HepG2 (cell line): ENCODE measurements around the gene TAS1R3. TPM values are rescaled to one million over a fixed set of nuclear protein-coding genes. Genes with fewer than 3 reads are reported as not detected.
"Not testable (repeated sequence)": the region's sequence is repeated elsewhere in the genome, so short reads cannot be mapped to it uniquely, and the experiment has no call there.

Experiments
- ATAC-seq: fragments of 200-7000 bp; cut with Tn5 transposase; 3 replicates; pipeline ENCODE4 v1.9.1; 2020; ENCODE audit warnings: mild to moderate bottlenecking, moderate library complexity
- BruUV-seq: library from RNA; stranded (reverse); fragments of 400-500 nt; replicated peaks from 2 replicates; lab custom pipeline; 2021; lab: Mats Ljungman, UMichigan
- CTCF ChIA-PET: fragments of 300-600 bp; formaldehyde crosslinking; extraction: SDS; loops from one replicate; lab custom pipeline; 2021; ENCODE audit warnings: low total read pairs, inconsistent platforms, low intra/inter-chr PET ratio; lab: Yijun Ruan, JAX
- POLR2A ChIA-PET: fragments of 350-600 bp; sonication (Branson Sonifier 250); formaldehyde crosslinking; loops from one replicate; lab custom pipeline; 2020; ENCODE audit warnings: antibody characterized with exemption, inconsistent platforms; lab: Yijun Ruan, JAX
- DNase-seq: peaks from one replicate; pipeline ENCODE4 v3.0.0-alpha.2; 2015; ENCODE audit warnings: low spot score
- FAIRE-seq: peaks from 3 replicates; lab custom pipeline; 2011; peaks lifted over from hg19 to GRCh38; lab: Jason Lieb, UNC
- H2AFZ ChIP-seq: one replicate; pipeline ENCODE4 v1.6.1; 2011; ENCODE audit warnings: low read length, inconsistent platforms
- H3K27ac ChIP-seq: fragments of 300-600 bp; 3 replicates; pipeline ENCODE4 v1.8.0; 2011; ENCODE audit warnings: mixed run types, mild to moderate bottlenecking, mixed read lengths, low read length, inconsistent platforms; ENCODE audit not compliant: insufficient read depth; ENCODE audit errors: extremely low read length
- H3K27me3 ChIP-seq, 2 experiments: fragments of 200-600 bp in 1 of 2; 2 replicates in 1 of 2; 3 replicates in 1 of 2; pipeline versions ENCODE4 v1.6.0 to v1.8.0; 2011; ENCODE audit warnings: low read length in 2 of 2, mild to moderate bottlenecking in 2 of 2, moderate library complexity in 2 of 2, inconsistent platforms in 1 of 2; ENCODE audit not compliant: insufficient read depth in 2 of 2, control insufficient read depth in 1 of 2
- H3K36me3 ChIP-seq, 2 experiments: fragments of 200-600 bp in 1 of 2; replicated peaks in 1 of 2; 2 replicates in 1 of 2; 3 replicates in 1 of 2; pipeline versions ENCODE4 v1.5.1 to v1.8.0; 2011; ENCODE audit warnings: low read length in 2 of 2, inconsistent platforms in 1 of 2; ENCODE audit not compliant: insufficient read depth in 2 of 2, control insufficient read depth in 1 of 2
- H3K4me1 ChIP-seq: 2 replicates; pipeline ENCODE4 v1.5.1; 2012; ENCODE audit warnings: low read length, inconsistent platforms; ENCODE audit not compliant: insufficient read depth
- H3K4me2 ChIP-seq: 2 replicates; pipeline ENCODE4 v1.6.0; 2011; ENCODE audit warnings: low read depth, low read length, inconsistent platforms
- H3K4me3 ChIP-seq, 3 experiments: fragments of 200-600 bp in 1 of 3; sonication (generic), shearing (Covaris generic) in 1 of 3; replicated peaks in 1 of 3; 2 replicates each; pipeline ENCODE4 v1.5.1; 2011 to 2016; ENCODE audit warnings: low read length in 3 of 3, inconsistent platforms in 2 of 3, low read depth in 2 of 3, mild to moderate bottlenecking in 2 of 3, control low read depth in 1 of 3, mixed read lengths in 1 of 3; ENCODE audit not compliant: insufficient read depth in 1 of 3
- H3K79me2 ChIP-seq: one replicate; pipeline ENCODE4 v1.6.1; 2011; ENCODE audit warnings: low read length, inconsistent platforms; ENCODE audit not compliant: insufficient read depth
- H3K9ac ChIP-seq: 2 replicates; pipeline ENCODE4 v1.6.0; 2011; ENCODE audit warnings: mild to moderate bottlenecking, low read depth, low read length, inconsistent platforms; ENCODE audit not compliant: insufficient read depth
- H3K9me3 ChIP-seq: 2 replicates; pipeline ENCODE4 v1.5.1; 2012; ENCODE audit warnings: mild to moderate bottlenecking, low read length
- H4K20me1 ChIP-seq: 2 replicates; pipeline ENCODE4 v1.6.0; 2011; ENCODE audit warnings: inconsistent platforms, mild to moderate bottlenecking, low read length, moderate library complexity; ENCODE audit not compliant: insufficient read depth
- PHB2 ChIP-seq: fragments of 450-650 bp; IDR thresholded peaks from 2 replicates; pipeline ENCODE4 v1.6.1; 2018; ENCODE audit not compliant: partially characterized antibody
- RFX1 ChIP-seq: fragments of 450-650 bp; IDR thresholded peaks from 2 replicates; pipeline ENCODE4 v1.6.1; 2017
- TBX3 ChIP-seq: fragments of 450-650 bp; IDR thresholded peaks from 2 replicates; pipeline ENCODE4 v1.6.1; 2017; ENCODE audit warnings: antibody characterized with exemption, mild to moderate bottlenecking, inconsistent platforms, borderline replicate concordance
- ZNF180 ChIP-seq: sonication (generic); formaldehyde crosslinking; IDR thresholded peaks from 2 replicates; pipeline ENCODE4 v1.4.0; 2020; ENCODE audit warnings: low read depth, missing genetic modification reagents, borderline replicate concordance
- ZNF446 ChIP-seq: sonication (generic); formaldehyde crosslinking; IDR thresholded peaks from 2 replicates; pipeline ENCODE4 v1.5.0; 2020; ENCODE audit warnings: mild to moderate bottlenecking, missing genetic modification reagents
- ZNF530 ChIP-seq: sonication (generic); formaldehyde crosslinking; IDR thresholded peaks from 2 replicates; pipeline ENCODE4 v1.5.0; 2020; ENCODE audit warnings: low read depth, mild to moderate bottlenecking, missing genetic modification reagents
- ZSCAN22 ChIP-seq: sonication (generic); formaldehyde crosslinking; IDR thresholded peaks from 2 replicates; pipeline ENCODE4 v1.4.0; 2020; ENCODE audit warnings: mild to moderate bottlenecking, missing genetic modification reagents
- WGBS: methylation state at CpG from one replicate; pipeline ENCODE4 v1.1.6; 2017; ENCODE audit warnings: low lambda C conversion rate; 5-methylcytosine and 5-hydroxymethylcytosine counted together
- in situ Hi-C: cut with HindIII; loops from 2 replicates; pipeline ENCODE4 v1.10.0; 2017; ENCODE audit warnings: low pct_unique_long_range_greater_than_20kb; ENCODE audit not compliant: extremely low pct_ligation_motif_present
- intact Hi-C: fragments of 100-400 bp; cut with micrococcal nuclease; formaldehyde crosslinking; loops from one replicate; pipeline ENCODE4 v1.10.0; 2022; ENCODE audit not compliant: unreplicated experiment
- polyA plus RNA-seq, 8 experiments: library from polyadenylated mRNA; depleted of rRNA in 3 of 8; stranded (reverse) in 7 of 8; unstranded in 1 of 8; fragments of >200 nt; fragmentation: Illumina TruSeq in 4 of 8; extraction: Trizol in 4 of 8; gene quantifications; 2 replicates each; pipeline versions ENCODE4 v1.2.1 to v1.2.3, GENCODE V29; 2011 to 2016; ENCODE audit warnings: low read depth in 4 of 8, missing spikeins in 1 of 8, mixed read lengths in 1 of 8; ENCODE audit not compliant: insufficient read depth in 1 of 8
- total RNA-seq, 5 experiments: library from RNA; depleted of rRNA; stranded (reverse); fragments of >200 nt; fragmentation: Illumina TruSeq; extraction: Trizol; gene quantifications; 2 replicates each; pipeline ENCODE4 v1.2.3, GENCODE V29; 2016; ENCODE audit warnings: low read depth in 1 of 5
- TF ChIP-seq, protein P1 (sequence below): sonication (generic); formaldehyde crosslinking; IDR thresholded peaks from 2 replicates; pipeline ENCODE4 v1.4.0; 2020; ENCODE audit warnings: missing genetic modification reagents
- TF ChIP-seq, protein P2 (sequence below): sonication (generic); formaldehyde crosslinking; IDR thresholded peaks from 2 replicates; pipeline ENCODE4 v1.4.0; 2020; ENCODE audit warnings: mild to moderate bottlenecking, missing genetic modification reagents, borderline replicate concordance
- TF ChIP-seq, protein P3 (sequence below): sonication (generic); formaldehyde crosslinking; IDR thresholded peaks from 2 replicates; pipeline ENCODE4 v1.8.1; 2023; ENCODE audit warnings: mild to moderate bottlenecking, moderate library complexity, missing genetic modification reagents

Gene TAS1R3
- total and polyA plus RNA-seq, 2 of the 13 experiments (the other 11 are each of a cell fraction or from before 2014, with no cell fraction given), result 0.13 to 0.15 TPM

DNA sequence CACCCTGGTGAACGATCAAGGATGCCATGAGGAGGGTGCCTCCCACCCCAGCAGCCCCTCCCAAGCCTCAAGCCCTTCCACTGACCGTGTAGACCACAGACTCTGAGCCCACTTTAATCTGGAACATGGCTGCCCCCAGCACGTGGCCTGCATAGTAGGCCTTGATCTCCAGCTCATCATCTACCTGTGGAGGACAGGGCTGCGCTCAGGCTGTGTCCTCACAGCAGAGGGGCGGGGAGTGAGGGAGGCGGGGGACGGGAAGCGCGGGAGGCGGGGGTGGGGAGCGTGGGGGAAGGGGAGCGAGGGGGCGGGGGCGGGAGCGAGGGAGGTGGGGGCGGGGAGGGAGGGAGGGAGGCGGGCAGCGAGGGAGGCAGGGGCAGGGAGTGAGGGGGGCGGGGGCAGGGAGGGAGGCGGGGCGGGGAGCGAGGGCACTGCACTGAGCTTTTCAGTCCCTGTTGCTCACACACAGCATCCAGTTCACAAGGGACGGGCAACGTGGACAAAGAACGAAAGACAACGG, 15.6 kb upstream of the TAS1R3 start:
- Histone ChIP-seq H3K79me2 (peaks cover 9% of the 10 kb centered on the region), H3K4me3 (no peak overlapping the region), H3K9ac (no peak overlapping the region), H3K36me3 (peaks cover 20 to 61% of the 10 kb centered on the region in 2 experiments; a peak in 4 of 5 replicates), H2AFZ (no peak overlapping the region), H4K20me1 (peaks cover 5% of the 10 kb centered on the region; the same call in 1 of the 2 replicates), H3K27me3 (no peaks in the 10 kb centered on the region), H3K27ac (no peak overlapping the region), H3K4me1 (peaks cover 6% of the 10 kb centered on the region; the same call in 1 of the 2 replicates), H3K4me2 (no peak overlapping the region), H3K9me3 (no peaks in the 10 kb centered on the region)
- TF ChIP-seq, protein P1, sequence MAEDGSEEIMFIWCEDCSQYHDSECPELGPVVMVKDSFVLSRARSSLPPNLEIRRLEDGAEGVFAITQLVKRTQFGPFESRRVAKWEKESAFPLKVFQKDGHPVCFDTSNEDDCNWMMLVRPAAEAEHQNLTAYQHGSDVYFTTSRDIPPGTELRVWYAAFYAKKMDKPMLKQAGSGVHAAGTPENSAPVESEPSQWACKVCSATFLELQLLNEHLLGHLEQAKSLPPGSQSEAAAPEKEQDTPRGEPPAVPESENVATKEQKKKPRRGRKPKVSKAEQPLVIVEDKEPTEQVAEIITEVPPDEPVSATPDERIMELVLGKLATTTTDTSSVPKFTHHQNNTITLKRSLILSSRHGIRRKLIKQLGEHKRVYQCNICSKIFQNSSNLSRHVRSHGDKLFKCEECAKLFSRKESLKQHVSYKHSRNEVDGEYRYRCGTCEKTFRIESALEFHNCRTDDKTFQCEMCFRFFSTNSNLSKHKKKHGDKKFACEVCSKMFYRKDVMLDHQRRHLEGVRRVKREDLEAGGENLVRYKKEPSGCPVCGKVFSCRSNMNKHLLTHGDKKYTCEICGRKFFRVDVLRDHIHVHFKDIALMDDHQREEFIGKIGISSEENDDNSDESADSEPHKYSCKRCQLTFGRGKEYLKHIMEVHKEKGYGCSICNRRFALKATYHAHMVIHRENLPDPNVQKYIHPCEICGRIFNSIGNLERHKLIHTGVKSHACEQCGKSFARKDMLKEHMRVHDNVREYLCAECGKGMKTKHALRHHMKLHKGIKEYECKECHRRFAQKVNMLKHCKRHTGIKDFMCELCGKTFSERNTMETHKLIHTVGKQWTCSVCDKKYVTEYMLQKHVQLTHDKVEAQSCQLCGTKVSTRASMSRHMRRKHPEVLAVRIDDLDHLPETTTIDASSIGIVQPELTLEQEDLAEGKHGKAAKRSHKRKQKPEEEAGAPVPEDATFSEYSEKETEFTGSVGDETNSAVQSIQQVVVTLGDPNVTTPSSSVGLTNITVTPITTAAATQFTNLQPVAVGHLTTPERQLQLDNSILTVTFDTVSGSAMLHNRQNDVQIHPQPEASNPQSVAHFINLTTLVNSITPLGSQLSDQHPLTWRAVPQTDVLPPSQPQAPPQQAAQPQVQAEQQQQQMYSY, result no peak
- TF ChIP-seq ZNF446 (CRISPR knock-in tag), result no peak
- TF ChIP-seq ZSCAN22, result no peak
- no peak for TF ChIP-seq RFX1
- TF ChIP-seq, protein P2, sequence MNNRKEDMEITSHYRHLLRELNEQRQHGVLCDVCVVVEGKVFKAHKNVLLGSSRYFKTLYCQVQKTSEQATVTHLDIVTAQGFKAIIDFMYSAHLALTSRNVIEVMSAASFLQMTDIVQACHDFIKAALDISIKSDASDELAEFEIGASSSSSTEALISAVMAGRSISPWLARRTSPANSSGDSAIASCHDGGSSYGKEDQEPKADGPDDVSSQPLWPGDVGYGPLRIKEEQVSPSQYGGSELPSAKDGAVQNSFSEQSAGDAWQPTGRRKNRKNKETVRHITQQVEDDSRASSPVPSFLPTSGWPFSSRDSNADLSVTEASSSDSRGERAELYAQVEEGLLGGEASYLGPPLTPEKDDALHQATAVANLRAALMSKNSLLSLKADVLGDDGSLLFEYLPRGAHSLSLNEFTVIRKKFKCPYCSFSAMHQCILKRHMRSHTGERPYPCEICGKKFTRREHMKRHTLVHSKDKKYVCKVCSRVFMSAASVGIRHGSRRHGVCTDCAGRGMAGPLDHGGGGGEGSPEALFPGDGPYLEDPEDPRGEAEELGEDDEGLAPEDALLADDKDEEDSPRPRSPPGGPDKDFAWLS (CRISPR knock-in tag), result no peak
- no peak for TF ChIP-seq ZNF530 (CRISPR knock-in tag)
- TF ChIP-seq, protein P3, sequence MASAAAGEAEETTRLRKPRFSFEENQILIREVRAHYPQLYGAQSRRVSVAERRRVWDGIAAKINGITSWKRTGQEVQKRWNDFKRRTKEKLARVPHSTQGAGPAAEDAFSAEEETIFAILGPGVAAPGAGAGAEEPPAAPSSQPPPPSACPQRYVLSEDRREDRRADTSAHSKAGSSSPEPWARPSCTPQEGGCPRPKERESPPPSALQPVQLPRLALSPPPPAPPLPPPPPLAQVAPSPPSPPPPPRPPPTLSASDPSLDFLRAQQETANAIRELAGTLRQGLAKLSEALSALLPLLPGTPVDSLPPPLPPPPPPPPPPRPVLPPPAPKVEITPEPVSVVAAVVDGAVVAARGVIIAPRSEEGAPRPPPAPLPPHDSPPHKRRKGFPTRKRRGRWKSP (CRISPR knock-in tag), result no peak
- no peak for TF ChIP-seq ZNF180
- TF ChIP-seq PHB2, result no peak
- TF ChIP-seq TBX3, result no peak
- no peak for ATAC-seq
- intact Hi-C loops (no loop called here), in situ Hi-C loops (no loop called here)
- BruUV-seq, result no TSS peak
- WGBS, result 95% methylated on average over 24 of the region's 26 CpGs
- DNase-seq, result no peak
- FAIRE-seq, result no peak
- ChIA-PET CTCF (no interaction called here), POLR2A (interaction anchor here (0.9 kb wide), 1 partner anchor 10 kb away, joined by 3 read pairs; no protein-coding TSS in a partner anchor)

DNA sequence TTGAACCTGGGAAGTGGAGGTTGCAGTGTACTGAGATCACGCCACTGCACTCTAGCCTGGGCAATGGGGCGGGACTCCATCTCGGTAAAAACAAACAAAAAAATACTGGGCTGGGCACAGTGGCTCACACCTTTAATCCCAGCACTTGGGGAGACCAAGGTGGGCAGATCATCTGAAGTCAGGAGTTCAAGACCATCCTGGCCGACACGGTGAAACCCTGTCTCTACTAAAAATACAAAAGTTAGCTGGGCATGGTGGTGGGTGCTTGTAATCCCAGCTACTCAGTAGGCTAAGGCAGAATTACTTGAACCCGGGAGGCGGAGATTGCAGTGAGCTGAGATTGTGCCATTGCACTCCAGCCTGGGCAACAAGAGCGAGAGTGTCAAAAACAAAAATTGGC, 14.9 kb upstream of the TAS1R3 start:
- peaks cover 20 to 60% of the 10 kb centered on the region in 2 experiments; a peak in 4 of 5 replicates for H3K36me3 ChIP-seq
- H3K27me3 ChIP-seq, H4K20me1 ChIP-seq, CTCF ChIA-PET, H3K4me1 ChIP-seq, FAIRE-seq, POLR2A ChIA-PET, BruUV-seq, H3K4me2 ChIP-seq, H3K4me3 ChIP-seq, ATAC-seq, intact Hi-C loops, H3K27ac ChIP-seq, DNase-seq, H2AFZ ChIP-seq, H3K9ac ChIP-seq, in situ Hi-C loops, H3K9me3 ChIP-seq: not testable (repeated sequence)
- WGBS, result 86% methylated on average over 8 of the region's 8 CpGs
- peaks cover 12% of the 10 kb centered on the region for H3K79me2 ChIP-seq
